Measurements from ENCODE around the gene CDH4. TPM values are rescaled to one million over a fixed set of nuclear protein-coding genes. Genes with fewer than 3 reads are reported as not detected.

CDH4 gene
- total RNA-seq, 1 experiment from 2014 or later = not detected

DNA sequence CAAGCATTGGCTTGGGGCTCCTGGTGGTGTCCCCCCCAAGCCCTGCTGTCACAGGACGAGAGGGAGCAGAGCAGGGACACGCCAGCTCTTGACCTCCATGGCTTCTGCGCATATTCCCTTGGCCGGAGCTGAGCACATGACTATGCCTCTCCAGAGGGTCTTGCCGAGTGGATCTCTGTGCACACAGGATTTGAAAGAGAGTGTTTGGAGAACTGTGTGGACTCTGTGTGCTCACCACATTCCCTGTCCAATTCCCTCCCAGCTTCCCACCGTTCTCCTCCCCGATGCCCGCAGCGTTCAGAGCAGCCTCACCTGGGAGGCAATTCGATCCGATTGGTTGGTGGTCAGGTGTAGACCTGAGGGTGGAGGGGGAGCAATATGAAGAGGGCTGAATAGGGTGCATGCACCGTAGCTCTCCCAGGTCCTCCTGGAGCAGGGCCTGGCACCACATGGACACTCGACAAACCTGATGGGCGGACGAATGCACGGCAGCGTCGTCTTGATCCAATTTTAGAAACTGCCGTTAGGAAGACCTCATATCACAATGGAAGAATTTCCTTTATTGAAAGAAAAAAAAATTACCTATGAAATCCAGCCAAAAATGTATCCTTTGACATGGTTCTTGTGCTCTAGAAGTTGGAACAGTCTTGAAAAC is 287.8 kb downstream of the CDH4 start:
- Histone ChIP-seq H3K27ac (ENCODE audit: low read length) (no peak overlapping the region), H3K27me3 (ENCODE audit: control insufficient read depth, insufficient read depth, low read length) (peaks cover 6% of the 10 kb centered on the region), H3K4me1 (ENCODE audit: control insufficient read depth, insufficient read depth, low read length) (no peaks in the 10 kb centered on the region), H3K36me3 (ENCODE audit: control insufficient read depth, insufficient read depth, low read length) (no peaks in the 10 kb centered on the region), H3K4me3 (ENCODE audit: low read depth in 2 of 2, low read length in 2 of 2) (no peak overlapping the region), H3K9me3 (ENCODE audit: control insufficient read depth, insufficient read depth, low read depth, low read length) (no peaks in the 10 kb centered on the region)
- in situ Hi-C loops (cut with HindIII; ENCODE audit: low pct_unique_long_range_greater_than_20kb, low sequenced_read_pairs) (no loop called here), intact Hi-C loops (cut with micrococcal nuclease; ENCODE audit: unreplicated experiment) (no loop called here)
- ChIA-PET POLR2A (no interaction called here), CTCF (no interaction called here)
- DNase-seq (ENCODE audit: low read depth, low spot score) (no peak), ATAC-seq (no peak)
- no TSS peak for BruUV-seq (replicated peaks)
- TF ChIP-seq SIN3A (IDR thresholded peaks at IDR 0.05; ENCODE audit: borderline replicate concordance, insufficient read depth, low read depth, low read length) (no peak), POLR2AphosphoS5 (IDR thresholded peaks at IDR 0.05; ENCODE audit: low read depth, low read length) (no peak), TCF7L2 (IDR thresholded peaks at IDR 0.05; ENCODE audit: low read depth, low read length) (no peak)
- TF ChIP-seq, protein P1, sequence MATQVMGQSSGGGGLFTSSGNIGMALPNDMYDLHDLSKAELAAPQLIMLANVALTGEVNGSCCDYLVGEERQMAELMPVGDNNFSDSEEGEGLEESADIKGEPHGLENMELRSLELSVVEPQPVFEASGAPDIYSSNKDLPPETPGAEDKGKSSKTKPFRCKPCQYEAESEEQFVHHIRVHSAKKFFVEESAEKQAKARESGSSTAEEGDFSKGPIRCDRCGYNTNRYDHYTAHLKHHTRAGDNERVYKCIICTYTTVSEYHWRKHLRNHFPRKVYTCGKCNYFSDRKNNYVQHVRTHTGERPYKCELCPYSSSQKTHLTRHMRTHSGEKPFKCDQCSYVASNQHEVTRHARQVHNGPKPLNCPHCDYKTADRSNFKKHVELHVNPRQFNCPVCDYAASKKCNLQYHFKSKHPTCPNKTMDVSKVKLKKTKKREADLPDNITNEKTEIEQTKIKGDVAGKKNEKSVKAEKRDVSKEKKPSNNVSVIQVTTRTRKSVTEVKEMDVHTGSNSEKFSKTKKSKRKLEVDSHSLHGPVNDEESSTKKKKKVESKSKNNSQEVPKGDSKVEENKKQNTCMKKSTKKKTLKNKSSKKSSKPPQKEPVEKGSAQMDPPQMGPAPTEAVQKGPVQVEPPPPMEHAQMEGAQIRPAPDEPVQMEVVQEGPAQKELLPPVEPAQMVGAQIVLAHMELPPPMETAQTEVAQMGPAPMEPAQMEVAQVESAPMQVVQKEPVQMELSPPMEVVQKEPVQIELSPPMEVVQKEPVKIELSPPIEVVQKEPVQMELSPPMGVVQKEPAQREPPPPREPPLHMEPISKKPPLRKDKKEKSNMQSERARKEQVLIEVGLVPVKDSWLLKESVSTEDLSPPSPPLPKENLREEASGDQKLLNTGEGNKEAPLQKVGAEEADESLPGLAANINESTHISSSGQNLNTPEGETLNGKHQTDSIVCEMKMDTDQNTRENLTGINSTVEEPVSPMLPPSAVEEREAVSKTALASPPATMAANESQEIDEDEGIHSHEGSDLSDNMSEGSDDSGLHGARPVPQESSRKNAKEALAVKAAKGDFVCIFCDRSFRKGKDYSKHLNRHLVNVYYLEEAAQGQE (IDR thresholded peaks at IDR 0.05; ENCODE audit: insufficient read depth in 1 of 2, low read depth in 2 of 2, low read length in 1 of 2) = no peak
- TF ChIP-seq, protein P2, sequence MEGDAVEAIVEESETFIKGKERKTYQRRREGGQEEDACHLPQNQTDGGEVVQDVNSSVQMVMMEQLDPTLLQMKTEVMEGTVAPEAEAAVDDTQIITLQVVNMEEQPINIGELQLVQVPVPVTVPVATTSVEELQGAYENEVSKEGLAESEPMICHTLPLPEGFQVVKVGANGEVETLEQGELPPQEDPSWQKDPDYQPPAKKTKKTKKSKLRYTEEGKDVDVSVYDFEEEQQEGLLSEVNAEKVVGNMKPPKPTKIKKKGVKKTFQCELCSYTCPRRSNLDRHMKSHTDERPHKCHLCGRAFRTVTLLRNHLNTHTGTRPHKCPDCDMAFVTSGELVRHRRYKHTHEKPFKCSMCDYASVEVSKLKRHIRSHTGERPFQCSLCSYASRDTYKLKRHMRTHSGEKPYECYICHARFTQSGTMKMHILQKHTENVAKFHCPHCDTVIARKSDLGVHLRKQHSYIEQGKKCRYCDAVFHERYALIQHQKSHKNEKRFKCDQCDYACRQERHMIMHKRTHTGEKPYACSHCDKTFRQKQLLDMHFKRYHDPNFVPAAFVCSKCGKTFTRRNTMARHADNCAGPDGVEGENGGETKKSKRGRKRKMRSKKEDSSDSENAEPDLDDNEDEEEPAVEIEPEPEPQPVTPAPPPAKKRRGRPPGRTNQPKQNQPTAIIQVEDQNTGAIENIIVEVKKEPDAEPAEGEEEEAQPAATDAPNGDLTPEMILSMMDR (IDR thresholded peaks at IDR 0.05) = no peak

GRCh38 chr20:61541537-61541936 is 289.5 kb downstream of the CDH4 start:
- no peaks in the 10 kb centered on the region for H3K4me1 ChIP-seq (ENCODE audit: control insufficient read depth, insufficient read depth, low read length)
- TF ChIP-seq, protein P2 (IDR thresholded peaks at IDR 0.05) = no peak
- TF ChIP-seq, protein P1 (IDR thresholded peaks at IDR 0.05; ENCODE audit: insufficient read depth in 1 of 2, low read depth in 2 of 2, low read length in 1 of 2) = no peak
- TF ChIP-seq TCF7L2 (IDR thresholded peaks at IDR 0.05; ENCODE audit: low read depth, low read length) = no peak
- intact Hi-C loops (cut with micrococcal nuclease; ENCODE audit: unreplicated experiment) = no loop called here
- H3K36me3 ChIP-seq (ENCODE audit: control insufficient read depth, insufficient read depth, low read length) = no peaks in the 10 kb centered on the region
- no peak for ATAC-seq
- no peak overlapping the region for H3K27ac ChIP-seq (ENCODE audit: low read length)
- in situ Hi-C loops (cut with HindIII; ENCODE audit: low pct_unique_long_range_greater_than_20kb, low sequenced_read_pairs) = no loop called here
- no peaks in the 10 kb centered on the region for H3K9me3 ChIP-seq (ENCODE audit: control insufficient read depth, insufficient read depth, low read depth, low read length)
- peaks cover 6% of the 10 kb centered on the region for H3K27me3 ChIP-seq (ENCODE audit: control insufficient read depth, insufficient read depth, low read length)
- no peak for DNase-seq (ENCODE audit: low read depth, low spot score)
- no peak overlapping the region for H3K4me3 ChIP-seq (ENCODE audit: low read depth in 2 of 2, low read length in 2 of 2)
- BruUV-seq (replicated peaks) = no TSS peak
- ChIA-PET POLR2A (no interaction called here), CTCF (no interaction called here)
